GM19468 (cell line): ENCODE measurements around the gene PDE11A.
"Not testable (repeated sequence)": the region's sequence is repeated elsewhere in the genome, so short reads cannot be mapped to it uniquely, and the experiment has no call there.

Experiments
- ATAC-seq: cut with Tn5 transposase; IDR thresholded peaks from one replicate; pipeline ENCODE4 v1.9.1; 2021; ENCODE audit warnings: mild to moderate bottlenecking, moderate library complexity, moderate number of reproducible peaks; ENCODE audit not compliant: unreplicated experiment; ENCODE audit errors: extremely low read depth

PDE11A gene

GRCh38 chr2:178012639-178013038, 59.9 kb downstream of the PDE11A start:
- no peak for ATAC-seq

- ATAC-seq: no peak
Measured at GRCh38 chr2:178009813-178010212, 62.8 kb downstream of the PDE11A start.

- no peak for ATAC-seq
Measured at GRCh38 chr2:178008636-178009289, 63.8 kb downstream of the PDE11A start.

GRCh38 chr2:178006710-178007109, 65.9 kb downstream of the PDE11A start:
- no peak for ATAC-seq

GRCh38 chr2:178005756-178006155, 66.8 kb downstream of the PDE11A start:
- no peak for ATAC-seq

GRCh38 chr2:178002038-178002437, 70.5 kb downstream of the PDE11A start:
- ATAC-seq: no peak

- no peak for ATAC-seq
Measured at GRCh38 chr2:177998996-177999395, 73.6 kb downstream of the PDE11A start.

GRCh38 chr2:177998006-177998405, 74.6 kb downstream of the PDE11A start:
- no peak for ATAC-seq

- ATAC-seq: no peak
Measured at GRCh38 chr2:177992992-177993391, 79.6 kb downstream of the PDE11A start.

- no peak for ATAC-seq
Measured at GRCh38 chr2:177989029-177989885, 83.3 kb downstream of the PDE11A start.

- ATAC-seq: no peak
Measured at GRCh38 chr2:177984749-177985148, 87.8 kb downstream of the PDE11A start.

- ATAC-seq: no peak
Measured at GRCh38 chr2:177983183-177983788, 89.3 kb downstream of the PDE11A start.

- ATAC-seq: no peak
Measured at GRCh38 chr2:177972782-177973181, 99.8 kb downstream of the PDE11A start.

GRCh38 chr2:177972123-177972522, 100.5 kb downstream of the PDE11A start:
- no peak for ATAC-seq

GRCh38 chr2:177970670-177971454, 101.7 kb downstream of the PDE11A start:
- ATAC-seq: no peak

GRCh38 chr2:177964892-177965291, 107.7 kb downstream of the PDE11A start:
- ATAC-seq: no peak

GRCh38 chr2:177952151-177952550, 120.4 kb downstream of the PDE11A start:
- ATAC-seq: no peak

- not testable (repeated sequence) for ATAC-seq
Measured at GRCh38 chr2:177947598-177947997, 125.0 kb downstream of the PDE11A start.

GRCh38 chr2:177944530-177944929, 128.0 kb downstream of the PDE11A start:
- not testable (repeated sequence) for ATAC-seq

- ATAC-seq: no peak
Measured at GRCh38 chr2:177942731-177943130, 129.8 kb downstream of the PDE11A start.
